Ishikawa (cell line): ENCODE results near the gene PODXL2.

Experiments used
- RAD21 ChIP-seq: IDR thresholded peaks from 2 replicates; pipeline ENCODE4 v1.6.1; 2012; ENCODE audit warnings: low read depth
- TF ChIP-seq, protein P1 (sequence below): IDR thresholded peaks from 2 replicates; pipeline ENCODE4 v1.6.1; 2012

DNA sequence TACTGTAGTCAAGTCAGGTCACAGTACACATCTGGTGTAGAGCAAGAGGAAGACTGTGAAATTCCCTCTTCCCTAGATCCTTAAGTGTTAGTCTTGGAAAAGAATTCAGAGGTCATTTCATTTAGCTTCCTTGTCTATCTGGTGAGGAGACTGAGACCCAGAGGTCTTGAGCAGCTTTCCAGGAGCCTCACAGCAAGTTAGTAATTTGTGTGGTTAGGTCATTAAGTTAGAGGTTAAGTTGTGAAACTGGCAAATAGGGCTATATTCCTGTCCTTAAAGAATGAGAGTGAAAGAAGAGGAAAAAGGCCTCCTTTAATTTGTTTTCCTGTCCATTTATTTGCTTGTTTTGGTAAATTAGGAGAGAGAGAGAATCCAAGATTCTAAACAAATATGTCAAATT, 9.0 kb downstream of the PODXL2 start:
- TF ChIP-seq, protein P1, sequence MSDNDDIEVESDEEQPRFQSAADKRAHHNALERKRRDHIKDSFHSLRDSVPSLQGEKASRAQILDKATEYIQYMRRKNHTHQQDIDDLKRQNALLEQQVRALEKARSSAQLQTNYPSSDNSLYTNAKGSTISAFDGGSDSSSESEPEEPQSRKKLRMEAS: no peak
- no peak for TF ChIP-seq RAD21
